C4-2B (cell line): ENCODE measurements around the gene FBXL13.
"Not testable (repeated sequence)": the region's sequence is repeated elsewhere in the genome, so short reads cannot be mapped to it uniquely, and the experiment has no call there.

Experiments used
- H3K27ac ChIP-seq: fragments of 450-650 bp; 2 replicates; pipeline ENCODE4 v1.5.1; 2017
- CTCF ChIP-seq: fragments of 450-650 bp; conservative IDR thresholded peaks from 2 replicates; pipeline ENCODE4 v1.5.1; 2017; ENCODE audit warnings: mild to moderate bottlenecking
- ZFX ChIP-seq: fragments of 450-650 bp; IDR thresholded peaks from 2 replicates; pipeline ENCODE4 v1.6.1; 2017

Gene FBXL13

GRCh38 chr7:102982235-102982634, 92.4 kb downstream of the FBXL13 start:
- H3K27ac ChIP-seq, result no peak overlapping the region
- TF ChIP-seq CTCF (no peak), ZFX (no peak)

DNA sequence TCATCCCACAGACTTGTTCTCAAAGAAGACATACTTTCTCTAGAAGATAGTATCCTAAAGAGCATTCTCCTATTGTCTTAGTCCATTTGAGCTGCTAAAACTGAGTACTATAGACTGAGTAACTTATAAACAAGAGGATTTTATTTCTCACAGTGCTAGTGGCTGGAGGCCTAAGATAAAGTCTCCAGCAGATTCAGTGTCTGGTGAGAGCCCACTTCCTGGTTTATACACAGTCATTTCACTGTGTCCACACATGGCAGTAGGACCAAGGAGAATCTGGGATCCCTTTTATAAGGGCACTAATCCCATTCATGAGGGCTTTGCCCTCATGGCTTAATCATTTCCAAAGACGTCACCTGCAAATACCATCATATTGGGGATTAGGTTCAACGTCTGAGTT, 93.1 kb downstream of the FBXL13 start:
- no peak for TF ChIP-seq CTCF
- no peak for TF ChIP-seq ZFX
- no peak overlapping the region for H3K27ac ChIP-seq

DNA sequence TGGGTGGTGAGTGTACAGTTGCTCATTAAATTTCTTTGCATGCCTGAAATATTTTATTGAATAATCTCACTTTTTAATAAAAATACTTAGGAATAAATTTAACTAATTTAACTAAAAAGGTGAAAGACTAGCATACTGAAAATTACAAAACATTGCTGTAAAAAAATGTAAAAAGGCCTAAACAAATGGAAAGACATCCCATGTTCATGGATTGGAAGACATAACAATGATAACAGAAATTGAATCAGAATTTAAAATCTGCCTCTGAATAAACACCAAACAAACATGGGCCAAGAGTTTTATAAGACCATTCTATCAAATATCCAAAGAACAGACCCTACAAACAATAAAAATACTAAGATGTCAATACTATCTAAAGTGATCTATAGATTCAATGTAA, 94.9 kb downstream of the FBXL13 start:
- H3K27ac ChIP-seq, result no peak overlapping the region
- TF ChIP-seq ZFX, result no peak
- TF ChIP-seq CTCF, result no peak

DNA sequence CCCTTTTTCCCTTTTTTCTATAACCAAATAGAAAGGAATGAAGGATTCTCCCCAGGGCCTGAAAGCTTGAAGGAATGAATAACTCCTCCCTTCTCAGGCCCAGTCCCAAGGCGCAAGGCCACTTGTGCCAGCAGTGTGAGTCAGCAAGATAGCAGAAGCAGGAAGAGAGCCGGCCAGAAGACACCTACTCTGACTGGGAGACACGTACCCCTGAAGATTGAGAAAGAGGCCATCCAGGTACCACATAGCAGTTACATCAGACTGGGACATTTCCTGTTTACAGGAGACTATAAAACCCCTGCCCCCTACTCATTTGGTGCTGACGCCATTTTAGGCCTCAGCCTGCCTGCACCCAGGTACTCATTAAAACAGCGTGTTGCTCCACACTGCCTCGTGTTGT, 96.3 kb downstream of the FBXL13 start:
- no peak overlapping the region for H3K27ac ChIP-seq
- TF ChIP-seq CTCF (no peak), ZFX (no peak)

GRCh38 chr7:102977586-102977985, 97.0 kb downstream of the FBXL13 start:
- not testable (repeated sequence) for H3K27ac ChIP-seq

DNA sequence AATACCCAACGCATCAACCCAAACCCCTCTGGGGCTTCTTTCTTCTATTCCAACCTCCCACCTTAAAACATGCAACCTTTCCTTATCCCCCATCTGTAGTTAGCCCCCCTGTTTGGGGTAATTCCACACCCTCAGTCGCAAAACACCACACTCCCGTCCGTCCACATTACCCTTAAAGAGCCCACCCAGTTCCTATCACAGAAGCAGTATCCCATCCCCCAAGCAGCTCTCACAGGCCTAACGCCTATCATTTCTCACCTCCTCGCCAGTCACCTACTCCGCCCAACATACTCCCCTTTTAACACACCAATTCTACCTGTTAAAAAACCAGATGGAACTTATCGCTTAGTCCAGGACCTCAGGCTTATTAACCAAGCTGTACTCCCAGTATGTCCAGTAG, 98.1 kb downstream of the FBXL13 start:
- H3K27ac ChIP-seq, result no peak overlapping the region
- no peak for TF ChIP-seq ZFX
- no peak for TF ChIP-seq CTCF

DNA sequence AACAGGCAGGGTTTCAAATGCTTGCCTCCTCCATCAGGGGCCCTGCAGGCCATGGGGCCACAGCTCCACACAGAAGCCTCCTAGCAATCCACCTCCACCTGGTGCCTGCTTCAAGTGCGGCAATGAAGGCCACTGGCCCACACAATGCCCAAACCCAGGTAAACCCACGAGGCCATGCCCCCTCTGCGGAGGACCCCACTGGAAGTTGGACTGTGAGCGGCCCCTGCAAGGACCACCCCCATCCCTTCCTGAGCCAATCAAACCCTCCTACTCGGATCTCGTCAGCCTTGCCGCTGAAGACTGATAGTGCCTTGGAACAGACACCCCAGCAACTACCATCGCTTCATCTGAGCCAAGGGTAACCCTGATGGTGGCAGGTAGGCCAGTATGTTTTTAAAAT, 98.7 kb downstream of the FBXL13 start:
- H3K27ac ChIP-seq, result no peak overlapping the region
- TF ChIP-seq CTCF (no peak), ZFX (no peak)

DNA sequence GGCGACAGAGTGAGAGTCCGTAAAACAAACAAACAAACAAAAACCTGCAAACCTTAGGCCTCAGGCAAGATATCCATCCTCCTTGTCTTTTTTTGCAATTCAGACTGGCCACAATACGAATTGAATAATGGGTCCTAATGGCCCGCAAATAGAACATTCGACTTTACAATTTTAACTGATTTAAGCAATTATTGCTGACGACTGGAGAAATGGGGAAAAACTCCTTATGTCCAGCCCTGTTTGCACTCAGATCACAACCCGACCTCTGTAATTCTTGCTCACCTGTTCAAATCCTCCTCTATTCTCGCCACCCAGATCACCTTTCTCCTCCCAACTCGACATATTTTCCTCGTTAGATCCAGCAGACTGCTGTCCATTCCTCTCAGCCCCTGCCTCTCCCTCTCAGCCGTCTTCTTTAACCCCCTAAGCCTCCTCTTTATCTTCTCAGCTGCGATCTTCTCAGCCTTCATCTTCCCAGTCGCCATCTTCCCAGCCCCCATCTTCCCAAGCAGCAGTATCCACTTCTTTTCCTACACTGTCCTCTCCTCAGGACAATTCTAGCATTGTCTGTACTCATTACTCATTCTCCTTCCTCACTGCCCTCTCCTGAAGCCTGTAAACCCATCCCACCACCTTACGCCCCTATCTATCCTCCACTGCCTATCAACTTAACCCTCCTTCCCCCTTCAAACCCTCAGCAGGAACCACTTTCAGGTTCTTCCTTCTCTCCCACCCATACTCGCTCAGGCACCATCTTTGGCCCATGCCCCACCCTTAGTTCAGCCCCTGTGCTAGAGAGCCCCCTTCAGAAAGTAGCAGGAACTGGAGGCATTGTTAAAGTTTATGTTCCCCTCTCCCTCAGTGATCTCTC, 100.0 kb downstream of the FBXL13 start:
- no peak for TF ChIP-seq ZFX
- TF ChIP-seq CTCF, result no peak
- no peak overlapping the region for H3K27ac ChIP-seq
